GM12878 (cell line): ENCODE measurements around the gene PFKL. TPM values are rescaled to one million over a fixed set of nuclear protein-coding genes. Genes with fewer than 3 reads are reported as not detected.

Source experiments
- ATAC-seq: fragments of 200-7000 bp; cut with Tn5 transposase; 3 replicates; pipeline ENCODE4 v1.9.1; 2020; ENCODE audit warnings: mild to moderate bottlenecking, moderate library complexity
- BruUV-seq: library from RNA; stranded (reverse); fragments of 400-500 nt; replicated peaks from 2 replicates; lab custom pipeline; 2021; lab: Mats Ljungman, UMichigan
- CTCF ChIA-PET: fragments of 300-600 bp; sonication (Branson Sonifier 250); formaldehyde crosslinking; extraction: SDS; loops from one replicate; lab custom pipeline; 2021; ENCODE audit warnings: inconsistent platforms; lab: Yijun Ruan, JAX
- POLR2A ChIA-PET: fragments of 350-600 bp; formaldehyde crosslinking; extraction: SDS; loops from one replicate; lab custom pipeline; 2021; ENCODE audit warnings: inconsistent platforms; lab: Charles Lee
- RAD21 ChIA-PET: fragments of 300-600 bp; sonication (Branson Sonifier 250); formaldehyde crosslinking; loops from one replicate; lab custom pipeline; 2023; ENCODE audit warnings: antibody characterized with exemption; ENCODE audit not compliant: unreplicated experiment; lab: Charles Lee
- SMC1A ChIA-PET: fragments of 300-600 bp; sonication (Branson Sonifier 250); formaldehyde crosslinking; loops from one replicate; lab custom pipeline; 2023; ENCODE audit not compliant: unreplicated experiment, uncharacterized antibody; lab: Charles Lee
- DNase-seq: peaks from one replicate; pipeline ENCODE4 v3.0.0-alpha.2; 2011; ENCODE audit warnings: low read depth, low spot score
- FAIRE-seq: peaks from 3 replicates; lab custom pipeline; 2011; peaks lifted over from hg19 to GRCh38; lab: Jason Lieb, UNC
- H2AFZ ChIP-seq: 2 replicates; pipeline ENCODE4 v1.6.0; 2011; ENCODE audit warnings: low read depth, low read length, control low read depth; ENCODE audit not compliant: control insufficient read depth
- H3K27ac ChIP-seq: 2 replicates; pipeline ENCODE4 v1.5.1; 2011; ENCODE audit warnings: control low read depth; ENCODE audit not compliant: control insufficient read depth, insufficient read depth
- H3K27me3 ChIP-seq, 2 experiments: replicated peaks in 1 of 2; 2 replicates each; pipeline versions ENCODE4 v1.6.0 to v1.6.1; 2011; ENCODE audit warnings: low read length in 1 of 2; ENCODE audit not compliant: control insufficient read depth in 2 of 2, insufficient read depth in 2 of 2
- H3K36me3 ChIP-seq, 2 experiments: 2 replicates each; pipeline ENCODE4 v1.5.1; 2011; ENCODE audit warnings: low read length in 1 of 2; ENCODE audit not compliant: control insufficient read depth in 2 of 2, insufficient read depth in 2 of 2
- H3K4me1 ChIP-seq: 2 replicates; pipeline ENCODE4 v1.6.1; 2011; ENCODE audit warnings: mild to moderate bottlenecking, low read length, moderate library complexity, mixed read lengths; ENCODE audit not compliant: control insufficient read depth, insufficient read depth
- H3K4me2 ChIP-seq: 2 replicates; pipeline ENCODE4 v1.6.0; 2011; ENCODE audit warnings: control low read depth; ENCODE audit not compliant: control insufficient read depth, insufficient read depth
- H3K4me3 ChIP-seq: fragments of 200-600 bp; sonication (generic); 2 replicates; pipeline ENCODE4 v1.5.1; 2016
- H3K79me2 ChIP-seq: 2 replicates; pipeline ENCODE4 v1.6.0; 2011; ENCODE audit warnings: low read length; ENCODE audit not compliant: control insufficient read depth, insufficient read depth
- H3K9ac ChIP-seq: 2 replicates; pipeline ENCODE4 v1.8.0; 2011; ENCODE audit warnings: low read length, control low read depth, mixed read lengths; ENCODE audit not compliant: control insufficient read depth, insufficient read depth
- H3K9me3 ChIP-seq: replicated peaks from 3 replicates; pipeline ENCODE4 v1.5.1; 2011; ENCODE audit warnings: mild to moderate bottlenecking, low read length; ENCODE audit not compliant: control insufficient read depth, insufficient read depth
- H4K20me1 ChIP-seq: 2 replicates; pipeline ENCODE4 v1.6.0; 2011; ENCODE audit not compliant: control insufficient read depth, insufficient read depth
- BACH1 ChIP-seq: fragments of 450-650 bp; IDR thresholded peaks from 2 replicates; pipeline ENCODE4 v1.6.1; 2017; ENCODE audit warnings: mild to moderate bottlenecking, borderline replicate concordance
- BCL11A ChIP-seq: IDR thresholded peaks from 2 replicates; pipeline ENCODE4 v1.6.1; 2011; ENCODE audit warnings: low read depth, low read length
- CHD2 ChIP-seq: IDR thresholded peaks from 2 replicates; pipeline ENCODE4 v1.6.1; 2011; ENCODE audit warnings: low read depth, low read length, improper control_type of control experiment, borderline replicate concordance
- GATAD2B ChIP-seq: fragments of 450-650 bp; conservative IDR thresholded peaks from 2 replicates; pipeline ENCODE4 v1.6.1; 2017; ENCODE audit warnings: low read depth, mild to moderate bottlenecking, moderate library complexity
- IKZF1 ChIP-seq: fragments of 450-650 bp; conservative IDR thresholded peaks from 2 replicates; pipeline ENCODE4 v1.6.1; 2017; ENCODE audit warnings: antibody characterized with exemption, mild to moderate bottlenecking
- MTA3 ChIP-seq: IDR thresholded peaks from 2 replicates; pipeline ENCODE4 v1.6.1; 2012; ENCODE audit warnings: low read length, inconsistent platforms, borderline replicate concordance
- NFXL1 ChIP-seq: fragments of 450-650 bp; IDR thresholded peaks from 2 replicates; pipeline ENCODE4 v1.6.1; 2017; ENCODE audit warnings: antibody characterized with exemption, mild to moderate bottlenecking, borderline replicate concordance
- NFYB ChIP-seq: IDR thresholded peaks from 2 replicates; pipeline ENCODE4 v1.6.1; 2011; ENCODE audit warnings: low read depth, mild to moderate bottlenecking, low read length, improper control_type of control experiment, moderate library complexity; ENCODE audit not compliant: insufficient read depth
- ZNF384 ChIP-seq: IDR thresholded peaks from 2 replicates; pipeline ENCODE4 v1.6.1; 2012; ENCODE audit warnings: low read depth, mild to moderate bottlenecking, low read length, improper control_type of control experiment, borderline replicate concordance
- WGBS: methylation state at CpG from one replicate; pipeline ENCODE4 v1.1.6; 2016; ENCODE audit warnings: low lambda C conversion rate; ENCODE audit not compliant: insufficient replicate concordance, insufficient coverage; ENCODE audit errors: missing lambda C conversion rate; 5-methylcytosine and 5-hydroxymethylcytosine counted together
- in situ Hi-C: fragments of 300-500 bp; cut with MboI; formaldehyde crosslinking; loops from 9 replicates; pipeline ENCODE4 v1.14.3; 2018; ENCODE audit warnings: mixed read lengths
- intact Hi-C: fragments of 100-400 bp; cut with micrococcal nuclease; formaldehyde crosslinking; loops from one replicate; pipeline ENCODE4 v1.14.2; 2022; ENCODE audit not compliant: unreplicated experiment
- polyA plus RNA-seq, 11 experiments: library from polyadenylated mRNA; depleted of rRNA in 4 of 11; unstranded in 6 of 11; stranded (reverse) in 5 of 11; fragments of >200 nt; fragmentation: Nextera tagmentation in 4 of 11; fragmentation: Illumina TruSeq in 1 of 11; extraction: Ambion mirVana in 4 of 11; extraction: Trizol in 1 of 11; gene quantifications; 1 replicate in 1 of 11; 2 replicates in 10 of 11; pipeline versions ENCODE4 v1.2.1 to v1.2.3, GENCODE V29; 2011 to 2016; ENCODE audit warnings: inconsistent platforms in 2 of 11, missing spikeins in 2 of 11, low read depth in 1 of 11
- total RNA-seq, 4 experiments: library from RNA; depleted of rRNA in 3 of 4; stranded (reverse); fragments of >200 nt in 3 of 4; fragmentation: Illumina TruSeq in 1 of 4; extraction: Trizol in 1 of 4; gene quantifications; 2 replicates each; pipeline versions ENCODE4 v1.2.1 to v1.2.3, GENCODE V29; 2013 to 2021
- TF ChIP-seq, protein P1 (sequence below): fragments of 450-650 bp; IDR thresholded peaks from 2 replicates; pipeline ENCODE4 v1.6.1; 2014; ENCODE audit warnings: mild to moderate bottlenecking
- TF ChIP-seq, protein P2 (sequence below): fragments of 450-650 bp; IDR thresholded peaks from 2 replicates; pipeline ENCODE4 v1.6.1; 2017; ENCODE audit warnings: borderline replicate concordance
- TF ChIP-seq, protein P3 (sequence below), 3 experiments: IDR thresholded peaks in 2 of 3; conservative IDR thresholded peaks in 1 of 3; 2 replicates each; pipeline ENCODE4 v1.5.1; 2011; ENCODE audit warnings: low read depth in 3 of 3, low read length in 3 of 3, mild to moderate bottlenecking in 3 of 3, control low read depth in 2 of 3, moderate library complexity in 2 of 3, inconsistent platforms in 1 of 3, mixed read lengths in 1 of 3; ENCODE audit not compliant: control insufficient read depth in 2 of 3, insufficient read depth in 1 of 3; ENCODE audit errors: extremely low read depth in 1 of 3

Gene PFKL
- total and polyA plus RNA-seq, 10 of the 15 experiments (the other 5 are each of a cell fraction or from before 2014, with no cell fraction given), result 1.2 to 192 (median 112) TPM

DNA sequence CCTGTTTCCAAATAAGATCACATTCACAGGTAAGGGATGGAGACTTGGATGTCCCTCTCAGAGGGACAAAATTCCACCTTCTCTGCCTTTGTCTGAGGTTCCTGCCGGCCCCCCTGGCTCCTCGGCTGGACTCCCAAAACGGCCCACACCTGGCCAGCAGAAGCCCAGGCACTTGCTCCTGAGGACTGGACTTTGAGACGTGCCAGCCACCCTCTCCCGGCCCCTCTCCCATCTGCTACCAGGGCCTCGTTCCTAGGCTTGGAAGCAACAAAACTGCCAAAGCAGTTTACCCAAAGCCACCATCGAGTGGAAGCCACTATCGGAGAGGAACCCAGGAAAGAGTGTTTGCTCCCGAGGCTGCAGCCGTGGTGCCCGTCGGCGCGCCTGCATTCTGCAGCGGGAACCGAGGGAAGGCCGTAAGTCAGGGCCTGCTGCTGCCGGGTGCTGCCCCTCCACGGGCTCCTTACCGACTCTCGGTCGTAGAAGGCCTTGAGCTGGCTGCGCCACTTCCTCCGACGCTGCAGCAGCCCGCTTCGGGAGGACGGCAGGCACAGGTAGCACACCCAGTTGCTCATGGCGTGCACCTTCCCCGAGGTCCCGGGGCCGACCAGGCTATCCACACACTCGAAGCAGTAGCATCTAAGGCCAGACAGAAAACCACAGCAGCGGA, 41.7 kb upstream of the PFKL start:
- intact Hi-C loops (no loop called here), in situ Hi-C loops (no loop called here)

More for the DNA sequence above, 41.7 kb upstream of the PFKL start:
- H3K4me3 ChIP-seq, result no peak overlapping the region
- H3K36me3 ChIP-seq, result no peaks in the 10 kb centered on the region
- H3K27me3 ChIP-seq, result no peaks in the 10 kb centered on the region; a peak in 1 of 4 replicates
- POLR2A ChIA-PET, result no interaction called here
- TF ChIP-seq, protein P1, sequence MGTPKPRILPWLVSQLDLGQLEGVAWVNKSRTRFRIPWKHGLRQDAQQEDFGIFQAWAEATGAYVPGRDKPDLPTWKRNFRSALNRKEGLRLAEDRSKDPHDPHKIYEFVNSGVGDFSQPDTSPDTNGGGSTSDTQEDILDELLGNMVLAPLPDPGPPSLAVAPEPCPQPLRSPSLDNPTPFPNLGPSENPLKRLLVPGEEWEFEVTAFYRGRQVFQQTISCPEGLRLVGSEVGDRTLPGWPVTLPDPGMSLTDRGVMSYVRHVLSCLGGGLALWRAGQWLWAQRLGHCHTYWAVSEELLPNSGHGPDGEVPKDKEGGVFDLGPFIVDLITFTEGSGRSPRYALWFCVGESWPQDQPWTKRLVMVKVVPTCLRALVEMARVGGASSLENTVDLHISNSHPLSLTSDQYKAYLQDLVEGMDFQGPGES, result no peak
- TF ChIP-seq MTA3 (no peak), CHD2 (no peak), IKZF1 (no peak), BCL11A (no peak), GATAD2B (no peak), ZNF384 (no peak), BACH1 (no peak), NFXL1 (no peak), NFYB (no peak)
- TF ChIP-seq, protein P2, sequence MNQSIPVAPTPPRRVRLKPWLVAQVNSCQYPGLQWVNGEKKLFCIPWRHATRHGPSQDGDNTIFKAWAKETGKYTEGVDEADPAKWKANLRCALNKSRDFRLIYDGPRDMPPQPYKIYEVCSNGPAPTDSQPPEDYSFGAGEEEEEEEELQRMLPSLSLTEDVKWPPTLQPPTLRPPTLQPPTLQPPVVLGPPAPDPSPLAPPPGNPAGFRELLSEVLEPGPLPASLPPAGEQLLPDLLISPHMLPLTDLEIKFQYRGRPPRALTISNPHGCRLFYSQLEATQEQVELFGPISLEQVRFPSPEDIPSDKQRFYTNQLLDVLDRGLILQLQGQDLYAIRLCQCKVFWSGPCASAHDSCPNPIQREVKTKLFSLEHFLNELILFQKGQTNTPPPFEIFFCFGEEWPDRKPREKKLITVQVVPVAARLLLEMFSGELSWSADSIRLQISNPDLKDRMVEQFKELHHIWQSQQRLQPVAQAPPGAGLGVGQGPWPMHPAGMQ, result no peak
- TF ChIP-seq, protein P3, sequence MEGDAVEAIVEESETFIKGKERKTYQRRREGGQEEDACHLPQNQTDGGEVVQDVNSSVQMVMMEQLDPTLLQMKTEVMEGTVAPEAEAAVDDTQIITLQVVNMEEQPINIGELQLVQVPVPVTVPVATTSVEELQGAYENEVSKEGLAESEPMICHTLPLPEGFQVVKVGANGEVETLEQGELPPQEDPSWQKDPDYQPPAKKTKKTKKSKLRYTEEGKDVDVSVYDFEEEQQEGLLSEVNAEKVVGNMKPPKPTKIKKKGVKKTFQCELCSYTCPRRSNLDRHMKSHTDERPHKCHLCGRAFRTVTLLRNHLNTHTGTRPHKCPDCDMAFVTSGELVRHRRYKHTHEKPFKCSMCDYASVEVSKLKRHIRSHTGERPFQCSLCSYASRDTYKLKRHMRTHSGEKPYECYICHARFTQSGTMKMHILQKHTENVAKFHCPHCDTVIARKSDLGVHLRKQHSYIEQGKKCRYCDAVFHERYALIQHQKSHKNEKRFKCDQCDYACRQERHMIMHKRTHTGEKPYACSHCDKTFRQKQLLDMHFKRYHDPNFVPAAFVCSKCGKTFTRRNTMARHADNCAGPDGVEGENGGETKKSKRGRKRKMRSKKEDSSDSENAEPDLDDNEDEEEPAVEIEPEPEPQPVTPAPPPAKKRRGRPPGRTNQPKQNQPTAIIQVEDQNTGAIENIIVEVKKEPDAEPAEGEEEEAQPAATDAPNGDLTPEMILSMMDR (IDR thresholded peaks at IDR 0.05 in 2 of 3, conservative IDR thresholded peaks at IDR 0.05 in 1 of 3; ENCODE audit: control insufficient read depth in 2 of 3, extremely low read depth in 1 of 3, insufficient read depth in 1 of 3, low read depth in 3 of 3, low read length in 3 of 3), result no peak
- H3K9ac ChIP-seq, result no peak overlapping the region
- no TSS peak for BruUV-seq
- FAIRE-seq, result no peak
- DNase-seq, result no peak
- H3K4me2 ChIP-seq, result no peak overlapping the region
- H3K79me2 ChIP-seq, result no peaks in the 10 kb centered on the region
- H3K9me3 ChIP-seq, result no peaks in the 10 kb centered on the region
- no peak overlapping the region for H3K27ac ChIP-seq
- RAD21 ChIA-PET, result no interaction called here
- H4K20me1 ChIP-seq, result no peaks in the 10 kb centered on the region
- WGBS, result 62% methylated on average over 34 of the region's 34 CpGs
- SMC1A ChIA-PET, result no interaction called here
- CTCF ChIA-PET, result interaction anchor here (2.7 kb wide), 1 partner anchor 10 kb away, joined by 9 read pairs; no protein-coding TSS in a partner anchor
- H3K4me1 ChIP-seq, result no peaks in the 10 kb centered on the region; the same call in 1 of the 2 replicates
- no peak for ATAC-seq
- H2AFZ ChIP-seq, result no peak overlapping the region
